HepG2 (cell line): ENCODE measurements around the gene KDM2B. TPM values are rescaled to one million over a fixed set of nuclear protein-coding genes. Genes with fewer than 3 reads are reported as not detected.

Experiments used
- DNMT1 ChIP-seq: sonication (generic); formaldehyde crosslinking; IDR thresholded peaks from 2 replicates; pipeline ENCODE4 v1.5.1; 2020; ENCODE audit warnings: mild to moderate bottlenecking, missing genetic modification reagents
- FOXA3 ChIP-seq: IDR thresholded peaks from 2 replicates; pipeline ENCODE4 v1.6.1; 2016; ENCODE audit warnings: missing genetic modification reagents, missing compliant biosample characterization
- HNF4A ChIP-seq: sonication (generic); formaldehyde crosslinking; IDR thresholded peaks from 2 replicates; pipeline ENCODE4 v1.4.0; 2020; ENCODE audit warnings: missing genetic modification reagents
- ISX ChIP-seq: sonication (generic); formaldehyde crosslinking; conservative IDR thresholded peaks from 2 replicates; pipeline ENCODE4 v1.5.0; 2020; ENCODE audit warnings: missing genetic modification reagents
- KDM4B ChIP-seq: sonication (generic); formaldehyde crosslinking; IDR thresholded peaks from 2 replicates; pipeline ENCODE4 v1.4.0; 2020; ENCODE audit warnings: missing genetic modification reagents
- MED13 ChIP-seq: sonication (generic); formaldehyde crosslinking; IDR thresholded peaks from 2 replicates; pipeline ENCODE4 v1.5.0; 2020; ENCODE audit warnings: missing genetic modification reagents
- NR3C1 ChIP-seq: sonication (generic); formaldehyde crosslinking; IDR thresholded peaks from 2 replicates; pipeline ENCODE4 v1.4.0; 2020; ENCODE audit warnings: missing genetic modification reagents
- PAX8 ChIP-seq: sonication (generic); formaldehyde crosslinking; IDR thresholded peaks from 2 replicates; pipeline ENCODE4 v1.8.0; 2022; ENCODE audit warnings: mild to moderate bottlenecking, missing genetic modification reagents, borderline replicate concordance
- ZIK1 ChIP-seq: sonication (generic); formaldehyde crosslinking; IDR thresholded peaks from 2 replicates; pipeline ENCODE4 v1.5.0; 2020; ENCODE audit warnings: mild to moderate bottlenecking, low read depth, missing genetic modification reagents, borderline replicate concordance
- ZNF331 ChIP-seq: sonication (generic); formaldehyde crosslinking; IDR thresholded peaks from 2 replicates; pipeline ENCODE4 v1.4.0; 2020; ENCODE audit warnings: missing genetic modification reagents
- ZNF484 ChIP-seq: sonication (generic); formaldehyde crosslinking; IDR thresholded peaks from 2 replicates; pipeline ENCODE4 v1.5.1; 2020; ENCODE audit warnings: mild to moderate bottlenecking, low read depth, missing genetic modification reagents, borderline replicate concordance
- ZNF816 ChIP-seq: sonication (generic); formaldehyde crosslinking; IDR thresholded peaks from 2 replicates; pipeline ENCODE4 v1.8.0; 2022; ENCODE audit warnings: missing genetic modification reagents, mild to moderate bottlenecking, borderline replicate concordance
- polyA plus RNA-seq, 8 experiments: library from polyadenylated mRNA; depleted of rRNA in 3 of 8; stranded (reverse) in 7 of 8; unstranded in 1 of 8; fragments of >200 nt; fragmentation: Illumina TruSeq in 4 of 8; extraction: Trizol in 4 of 8; gene quantifications; 2 replicates each; pipeline versions ENCODE4 v1.2.1 to v1.2.3, GENCODE V29; 2011 to 2016; ENCODE audit warnings: low read depth in 4 of 8, missing spikeins in 1 of 8, mixed read lengths in 1 of 8; ENCODE audit not compliant: insufficient read depth in 1 of 8
- total RNA-seq, 5 experiments: library from RNA; depleted of rRNA; stranded (reverse); fragments of >200 nt; fragmentation: Illumina TruSeq; extraction: Trizol; gene quantifications; 2 replicates each; pipeline ENCODE4 v1.2.3, GENCODE V29; 2016; ENCODE audit warnings: low read depth in 1 of 5
- TF ChIP-seq, protein P1 (sequence below), 2 experiments: sonication (generic) in 1 of 2; formaldehyde crosslinking in 1 of 2; IDR thresholded peaks; 2 replicates each; pipeline versions ENCODE4 v1.6.1 to v1.9.0; 2014 to 2022; ENCODE audit warnings: antibody characterized with exemption in 1 of 2, borderline replicate concordance in 1 of 2, inconsistent platforms in 1 of 2, low read depth in 1 of 2, missing genetic modification reagents in 1 of 2
- TF ChIP-seq, protein P2 (sequence below): sonication (generic); formaldehyde crosslinking; IDR thresholded peaks from 2 replicates; pipeline ENCODE4 v1.4.0; 2020; ENCODE audit warnings: mild to moderate bottlenecking, missing genetic modification reagents
- TF ChIP-seq, protein P3 (sequence below): sonication (generic); formaldehyde crosslinking; IDR thresholded peaks from 2 replicates; pipeline ENCODE4 v1.5.0; 2020; ENCODE audit warnings: missing genetic modification reagents
- TF ChIP-seq, protein P4 (sequence below): sonication (generic); formaldehyde crosslinking; IDR thresholded peaks from 2 replicates; pipeline ENCODE4 v1.4.0; 2020; ENCODE audit warnings: missing genetic modification reagents

The KDM2B gene
- total and polyA plus RNA-seq, 2 of the 13 experiments (the other 11 are each of a cell fraction or from before 2014, with no cell fraction given): 17.5 to 26.1 TPM

DNA sequence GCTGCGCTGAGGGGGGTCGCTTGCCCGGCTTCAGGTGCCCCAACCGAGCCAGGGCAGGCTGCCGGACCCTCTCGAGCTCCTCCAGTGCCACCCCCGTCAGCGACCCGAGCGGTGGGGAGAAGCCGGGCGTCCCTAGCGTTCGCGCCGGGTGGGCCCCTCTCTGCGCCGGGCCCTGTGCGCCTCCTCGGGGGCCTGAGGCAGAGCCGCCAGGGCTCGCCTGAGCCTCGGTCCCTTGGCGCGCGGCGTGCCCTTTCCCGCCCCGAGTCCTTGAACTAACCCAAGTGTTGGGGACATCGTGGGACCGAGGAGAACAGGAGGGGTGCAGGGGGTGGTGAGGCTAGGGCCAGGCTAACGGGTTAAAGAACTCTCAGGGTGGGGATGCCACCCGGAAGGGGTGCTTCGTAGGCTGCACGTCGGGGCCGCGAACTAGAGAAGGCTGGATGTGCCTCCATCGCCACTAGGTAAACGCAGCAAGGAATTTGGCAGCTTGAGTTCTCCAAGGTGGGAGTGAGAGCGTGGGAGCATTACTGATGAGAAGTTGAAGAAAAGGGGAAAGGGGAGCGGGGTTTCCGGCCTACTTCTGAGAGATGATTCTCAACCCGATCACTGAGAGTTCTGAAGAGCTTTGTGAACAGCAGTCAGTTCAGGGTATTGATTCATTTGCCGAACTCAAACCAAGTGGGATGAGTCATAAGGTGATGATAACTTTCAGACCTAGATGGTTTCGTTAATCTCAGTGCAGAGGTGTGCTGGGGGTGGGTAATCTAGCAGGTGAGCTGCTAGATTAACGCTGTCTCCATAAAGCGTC lies 180.3 kb downstream of the KDM2B start (continued):
- TF ChIP-seq, protein P1, sequence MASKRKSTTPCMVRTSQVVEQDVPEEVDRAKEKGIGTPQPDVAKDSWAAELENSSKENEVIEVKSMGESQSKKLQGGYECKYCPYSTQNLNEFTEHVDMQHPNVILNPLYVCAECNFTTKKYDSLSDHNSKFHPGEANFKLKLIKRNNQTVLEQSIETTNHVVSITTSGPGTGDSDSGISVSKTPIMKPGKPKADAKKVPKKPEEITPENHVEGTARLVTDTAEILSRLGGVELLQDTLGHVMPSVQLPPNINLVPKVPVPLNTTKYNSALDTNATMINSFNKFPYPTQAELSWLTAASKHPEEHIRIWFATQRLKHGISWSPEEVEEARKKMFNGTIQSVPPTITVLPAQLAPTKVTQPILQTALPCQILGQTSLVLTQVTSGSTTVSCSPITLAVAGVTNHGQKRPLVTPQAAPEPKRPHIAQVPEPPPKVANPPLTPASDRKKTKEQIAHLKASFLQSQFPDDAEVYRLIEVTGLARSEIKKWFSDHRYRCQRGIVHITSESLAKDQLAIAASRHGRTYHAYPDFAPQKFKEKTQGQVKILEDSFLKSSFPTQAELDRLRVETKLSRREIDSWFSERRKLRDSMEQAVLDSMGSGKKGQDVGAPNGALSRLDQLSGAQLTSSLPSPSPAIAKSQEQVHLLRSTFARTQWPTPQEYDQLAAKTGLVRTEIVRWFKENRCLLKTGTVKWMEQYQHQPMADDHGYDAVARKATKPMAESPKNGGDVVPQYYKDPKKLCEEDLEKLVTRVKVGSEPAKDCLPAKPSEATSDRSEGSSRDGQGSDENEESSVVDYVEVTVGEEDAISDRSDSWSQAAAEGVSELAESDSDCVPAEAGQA (IDR thresholded peaks at IDR 0.05; ENCODE audit: low read depth): no peak
- TF ChIP-seq, protein P1 (CRISPR knock-in tag; IDR thresholded peaks at IDR 0.05; ENCODE audit: borderline replicate concordance): no peak
- TF ChIP-seq, protein P2, sequence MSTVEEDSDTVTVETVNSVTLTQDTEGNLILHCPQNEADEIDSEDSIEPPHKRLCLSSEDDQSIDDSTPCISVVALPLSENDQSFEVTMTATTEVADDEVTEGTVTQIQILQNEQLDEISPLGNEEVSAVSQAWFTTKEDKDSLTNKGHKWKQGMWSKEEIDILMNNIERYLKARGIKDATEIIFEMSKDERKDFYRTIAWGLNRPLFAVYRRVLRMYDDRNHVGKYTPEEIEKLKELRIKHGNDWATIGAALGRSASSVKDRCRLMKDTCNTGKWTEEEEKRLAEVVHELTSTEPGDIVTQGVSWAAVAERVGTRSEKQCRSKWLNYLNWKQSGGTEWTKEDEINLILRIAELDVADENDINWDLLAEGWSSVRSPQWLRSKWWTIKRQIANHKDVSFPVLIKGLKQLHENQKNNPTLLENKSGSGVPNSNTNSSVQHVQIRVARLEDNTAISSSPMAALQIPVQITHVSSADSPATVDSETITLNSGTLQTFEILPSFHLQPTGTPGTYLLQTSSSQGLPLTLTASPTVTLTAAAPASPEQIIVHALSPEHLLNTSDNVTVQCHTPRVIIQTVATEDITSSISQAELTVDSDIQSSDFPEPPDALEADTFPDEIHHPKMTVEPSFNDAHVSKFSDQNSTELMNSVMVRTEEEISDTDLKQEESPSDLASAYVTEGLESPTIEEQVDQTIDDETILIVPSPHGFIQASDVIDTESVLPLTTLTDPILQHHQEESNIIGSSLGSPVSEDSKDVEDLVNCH (CRISPR knock-in tag): no peak
- TF ChIP-seq ZIK1 (CRISPR knock-in tag) (no peak), FOXA3 (no peak), KDM4B (CRISPR knock-in tag) (no peak), ZNF816 (CRISPR knock-in tag) (0 out of 2 replicates have a peak, but pooled peaks have one; percentile 21), MED13 (CRISPR knock-in tag) (no peak), NR3C1 (CRISPR knock-in tag) (no peak), ISX (CRISPR knock-in tag) (peak; percentile 38; the same call in 1 of the 2 replicates), ZNF331 (no peak; the same call in 1 of the 2 replicates), ZNF484 (CRISPR knock-in tag) (no peak), DNMT1 (CRISPR knock-in tag) (no peak), PAX8 (CRISPR knock-in tag) (0 out of 2 replicates have a peak, but pooled peaks have one; percentile 25), HNF4A (CRISPR knock-in tag) (no peak)
- TF ChIP-seq, protein P3, sequence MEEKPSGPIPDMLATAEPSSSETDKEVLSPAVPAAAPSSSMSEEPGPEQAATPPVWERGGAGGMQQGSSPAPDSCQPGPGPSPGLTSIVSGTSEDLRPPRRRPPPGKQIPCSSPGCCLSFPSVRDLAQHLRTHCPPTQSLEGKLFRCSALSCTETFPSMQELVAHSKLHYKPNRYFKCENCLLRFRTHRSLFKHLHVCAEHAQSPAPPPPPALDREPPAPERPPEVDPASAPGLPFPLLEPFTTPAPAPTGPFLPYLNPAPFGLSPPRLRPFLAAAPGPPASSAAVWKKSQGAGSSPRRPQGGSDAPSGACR (CRISPR knock-in tag): no peak
- TF ChIP-seq, protein P4, sequence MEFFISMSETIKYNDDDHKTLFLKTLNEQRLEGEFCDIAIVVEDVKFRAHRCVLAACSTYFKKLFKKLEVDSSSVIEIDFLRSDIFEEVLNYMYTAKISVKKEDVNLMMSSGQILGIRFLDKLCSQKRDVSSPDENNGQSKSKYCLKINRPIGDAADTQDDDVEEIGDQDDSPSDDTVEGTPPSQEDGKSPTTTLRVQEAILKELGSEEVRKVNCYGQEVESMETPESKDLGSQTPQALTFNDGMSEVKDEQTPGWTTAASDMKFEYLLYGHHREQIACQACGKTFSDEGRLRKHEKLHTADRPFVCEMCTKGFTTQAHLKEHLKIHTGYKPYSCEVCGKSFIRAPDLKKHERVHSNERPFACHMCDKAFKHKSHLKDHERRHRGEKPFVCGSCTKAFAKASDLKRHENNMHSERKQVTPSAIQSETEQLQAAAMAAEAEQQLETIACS (CRISPR knock-in tag): peak; percentile 39; the same call in 1 of the 2 replicates
